Measurements from ENCODE around the gene CAND1.

CAND1 gene

DNA sequence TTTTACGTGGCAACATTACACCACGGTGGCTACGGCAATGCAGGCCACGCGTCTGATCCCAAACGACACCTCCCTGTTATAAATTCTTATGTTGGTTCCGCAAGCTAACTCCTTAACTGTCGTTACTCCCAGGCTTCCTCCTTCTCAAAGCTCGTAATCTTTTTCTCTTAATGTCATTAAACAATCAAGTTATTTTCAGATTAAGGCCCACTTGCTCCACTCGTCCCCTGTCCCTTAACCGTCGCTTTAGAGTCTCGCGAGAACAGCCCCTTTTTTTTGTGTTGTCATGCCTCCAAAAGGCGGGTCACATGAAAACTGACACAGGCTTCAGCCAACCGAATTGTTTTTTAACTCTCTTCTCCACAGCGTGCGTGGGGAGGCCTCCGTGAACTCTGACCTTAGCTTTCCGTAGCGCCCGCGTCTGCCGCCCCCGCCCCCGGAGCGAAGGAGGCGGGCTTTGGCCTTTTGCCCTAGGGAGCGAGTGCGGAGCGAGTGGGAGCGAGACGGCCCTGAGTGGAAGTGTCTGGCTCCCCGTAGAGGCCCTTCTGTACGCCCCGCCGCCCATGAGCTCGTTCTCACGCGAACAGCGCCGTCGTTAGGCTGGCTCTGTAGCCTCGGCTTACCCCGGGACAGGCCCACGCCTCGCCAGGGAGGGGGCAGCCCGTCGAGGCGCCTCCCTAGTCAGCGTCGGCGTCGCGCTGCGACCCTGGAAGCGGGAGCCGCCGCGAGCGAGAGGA is at the start of gene CAND1:
TSS of gene CAND1 (plus strand) at position 463 of the 737 bp plus-strand sequence. CDS start 360 bp downstream, outside the sequence.
- TF ChIP-seq, protein P1, sequence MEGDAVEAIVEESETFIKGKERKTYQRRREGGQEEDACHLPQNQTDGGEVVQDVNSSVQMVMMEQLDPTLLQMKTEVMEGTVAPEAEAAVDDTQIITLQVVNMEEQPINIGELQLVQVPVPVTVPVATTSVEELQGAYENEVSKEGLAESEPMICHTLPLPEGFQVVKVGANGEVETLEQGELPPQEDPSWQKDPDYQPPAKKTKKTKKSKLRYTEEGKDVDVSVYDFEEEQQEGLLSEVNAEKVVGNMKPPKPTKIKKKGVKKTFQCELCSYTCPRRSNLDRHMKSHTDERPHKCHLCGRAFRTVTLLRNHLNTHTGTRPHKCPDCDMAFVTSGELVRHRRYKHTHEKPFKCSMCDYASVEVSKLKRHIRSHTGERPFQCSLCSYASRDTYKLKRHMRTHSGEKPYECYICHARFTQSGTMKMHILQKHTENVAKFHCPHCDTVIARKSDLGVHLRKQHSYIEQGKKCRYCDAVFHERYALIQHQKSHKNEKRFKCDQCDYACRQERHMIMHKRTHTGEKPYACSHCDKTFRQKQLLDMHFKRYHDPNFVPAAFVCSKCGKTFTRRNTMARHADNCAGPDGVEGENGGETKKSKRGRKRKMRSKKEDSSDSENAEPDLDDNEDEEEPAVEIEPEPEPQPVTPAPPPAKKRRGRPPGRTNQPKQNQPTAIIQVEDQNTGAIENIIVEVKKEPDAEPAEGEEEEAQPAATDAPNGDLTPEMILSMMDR (IDR thresholded peaks at IDR 0.05; ENCODE audit: control insufficient read depth, insufficient read depth, low read depth, low read length, missing control alignments), result no peak
- peak within 1 kb of the TSS; percentile 62 for H3K4me3 ChIP-seq (ENCODE audit: control insufficient read depth, low read depth, low read length)
- peak; percentile 98 for DNase-seq (ENCODE audit: low read depth)

DNA sequence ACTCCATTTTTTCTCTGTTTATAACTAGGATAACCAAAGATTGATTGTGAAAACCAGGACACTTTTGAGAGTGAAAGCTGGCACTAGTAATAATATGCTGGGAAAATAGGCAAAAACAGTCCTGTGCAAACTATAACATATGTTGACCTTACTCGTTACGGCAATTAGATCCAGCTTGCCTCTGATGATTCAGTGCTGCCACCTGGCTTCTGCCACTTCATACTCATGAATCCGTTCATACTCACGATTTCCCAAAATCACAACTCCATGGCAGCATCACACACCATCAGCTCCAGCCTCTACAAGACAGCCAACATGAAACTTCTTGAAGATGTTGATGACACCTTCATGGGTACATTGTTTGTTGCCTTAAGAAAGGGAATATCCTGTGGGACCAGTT is 49.1 kb upstream of the CAND1 start:
- H3K4me3 ChIP-seq (ENCODE audit: control insufficient read depth, low read depth, low read length), result no peak overlapping the region
- TF ChIP-seq, protein P1 (IDR thresholded peaks at IDR 0.05; ENCODE audit: control insufficient read depth, insufficient read depth, low read depth, low read length, missing control alignments), result no peak
- DNase-seq (ENCODE audit: low read depth), result no peak

DNA sequence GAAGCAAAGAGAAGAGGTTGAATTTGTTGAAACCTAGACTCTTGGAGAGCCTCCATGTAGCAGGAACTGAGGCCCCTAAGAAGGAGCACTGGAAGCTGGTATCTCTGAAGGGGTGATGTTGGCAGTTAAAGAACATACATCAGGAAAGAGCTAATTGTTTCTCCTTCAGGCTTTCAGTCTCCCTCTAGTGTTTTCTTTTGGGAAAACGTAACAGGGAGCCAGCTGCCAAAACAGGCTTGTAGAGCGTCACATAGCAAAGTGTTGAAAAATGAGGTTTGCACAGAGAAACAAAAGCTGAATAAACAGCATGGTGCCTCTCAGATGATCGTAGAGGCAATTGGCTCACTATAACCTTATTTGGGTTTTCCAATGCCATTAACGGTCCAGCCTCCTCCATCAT is 46.9 kb upstream of the CAND1 start:
- TF ChIP-seq, protein P1 (IDR thresholded peaks at IDR 0.05; ENCODE audit: control insufficient read depth, insufficient read depth, low read depth, low read length, missing control alignments), result peak; percentile 35
- DNase-seq (ENCODE audit: low read depth), result no peak
- H3K4me3 ChIP-seq (ENCODE audit: control insufficient read depth, low read depth, low read length), result no peak overlapping the region

DNA sequence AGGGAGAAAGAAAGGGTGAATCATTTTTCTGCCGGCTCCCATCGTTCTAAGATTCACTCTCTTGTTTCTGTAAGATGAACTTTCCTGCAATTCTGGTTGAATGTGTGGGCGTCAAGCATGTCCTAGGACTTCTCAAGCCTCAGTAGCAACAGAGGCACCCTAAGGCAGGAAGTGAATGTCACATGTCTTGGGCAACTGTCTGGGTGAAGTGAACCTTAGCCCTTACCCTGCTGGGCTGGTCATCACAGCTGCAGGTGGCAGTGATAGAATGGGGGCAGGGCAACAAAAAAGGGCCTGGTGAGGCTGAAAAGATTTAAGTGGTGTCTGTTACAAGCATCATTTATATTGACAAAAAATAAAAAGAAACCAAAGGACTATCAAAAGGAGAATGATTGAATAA is 45.9 kb upstream of the CAND1 start:
- TF ChIP-seq, protein P1 (IDR thresholded peaks at IDR 0.05; ENCODE audit: control insufficient read depth, insufficient read depth, low read depth, low read length, missing control alignments), result no peak
- DNase-seq (ENCODE audit: low read depth), result no peak
- H3K4me3 ChIP-seq (ENCODE audit: control insufficient read depth, low read depth, low read length), result no peak overlapping the region

DNA sequence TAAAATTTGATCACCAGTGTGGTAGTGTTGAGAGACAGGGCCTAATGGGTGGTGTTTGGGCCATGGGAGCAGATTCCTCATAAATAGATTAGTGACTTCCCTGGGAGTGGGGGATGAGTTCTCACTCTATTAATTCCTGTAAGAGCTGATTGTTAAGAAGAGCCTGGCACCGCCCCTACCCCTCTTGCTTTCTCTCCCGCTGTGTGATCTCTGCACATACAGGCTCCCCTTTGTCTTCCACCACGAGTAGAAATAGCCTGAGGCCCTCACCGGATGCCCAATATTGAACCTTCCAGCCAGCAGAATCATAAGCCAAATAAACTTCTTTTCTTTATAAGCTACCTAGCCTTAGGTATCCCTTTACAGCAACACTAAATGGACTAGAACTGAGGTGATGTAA is 31.9 kb upstream of the CAND1 start:
- no peak for DNase-seq (ENCODE audit: low read depth)
- TF ChIP-seq, protein P1 (IDR thresholded peaks at IDR 0.05; ENCODE audit: control insufficient read depth, insufficient read depth, low read depth, low read length, missing control alignments), result no peak
- no peak overlapping the region for H3K4me3 ChIP-seq (ENCODE audit: control insufficient read depth, low read depth, low read length)

DNA sequence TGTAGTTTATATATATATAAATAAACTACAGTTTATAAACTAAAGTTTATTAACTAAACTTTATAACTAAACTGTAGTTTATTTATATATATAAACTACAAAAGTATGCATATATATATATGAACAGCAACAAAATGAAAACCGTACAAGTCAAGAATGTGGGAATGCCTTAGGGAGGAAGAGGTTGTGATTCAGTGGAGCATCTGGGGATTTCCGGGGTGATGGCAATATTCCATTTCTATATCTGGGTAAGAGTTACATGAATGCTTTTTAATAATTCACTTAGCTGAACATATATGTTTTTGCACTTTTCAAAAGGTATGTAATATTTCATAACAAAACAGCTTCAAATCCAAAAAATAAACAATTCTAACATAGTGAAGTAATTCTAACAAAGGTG is 30.1 kb upstream of the CAND1 start:
- TF ChIP-seq, protein P1 (IDR thresholded peaks at IDR 0.05; ENCODE audit: control insufficient read depth, insufficient read depth, low read depth, low read length, missing control alignments), result no peak
- DNase-seq (ENCODE audit: low read depth), result no peak
- H3K4me3 ChIP-seq (ENCODE audit: control insufficient read depth, low read depth, low read length), result no peak overlapping the region

Measured in AG09309 (cell line).